Upper lobe of right lung (tissue), 1 donor: ENCODE measurements around the gene COL5A1. TPM values are rescaled to one million over a fixed set of nuclear protein-coding genes. Genes with fewer than 3 reads are reported as not detected.

ENCODE experiments used
- ATAC-seq: fragments of 200-7000 bp; cut with Tn5 transposase; one replicate; pipeline ENCODE4 v1.9.1; 2020; ENCODE audit warnings: mild to moderate bottlenecking, moderate library complexity
- DNase-seq: peaks from one replicate; pipeline ENCODE4 v3.0.0-alpha.2; 2020
- H3K27ac ChIP-seq: fragments of 200-600 bp; one replicate; pipeline ENCODE4 v1.8.0; 2022
- H3K27me3 ChIP-seq: fragments of 200-600 bp; one replicate; pipeline ENCODE4 v1.8.0; 2022; ENCODE audit warnings: mild to moderate bottlenecking
- H3K36me3 ChIP-seq: fragments of 200-600 bp; one replicate; pipeline ENCODE4 v1.8.0; 2022
- H3K4me1 ChIP-seq: fragments of 200-600 bp; one replicate; pipeline ENCODE4 v1.8.0; 2022
- H3K4me3 ChIP-seq: fragments of 200-600 bp; one replicate; pipeline ENCODE4 v1.8.0; 2022; ENCODE audit warnings: mild to moderate bottlenecking
- H3K9me3 ChIP-seq: fragments of 200-600 bp; one replicate; pipeline ENCODE4 v1.8.0; 2022
- CTCF ChIP-seq: fragments of 200-600 bp; IDR thresholded peaks from one replicate; pipeline ENCODE4 v1.8.0; 2022; ENCODE audit warnings: antibody characterized with exemption
- intact Hi-C: fragments of 100-400 bp; cut with DNase I; formaldehyde crosslinking; loops from one replicate; pipeline ENCODE4 v1.11.0; 2022
- total RNA-seq: library from RNA; stranded (reverse); fragmentation: NEBNext Ultra II Directional; extraction: Animal tissue kit (Norgen Biotek cat#: 25700); gene quantifications from one replicate; pipeline ENCODE4 v1.2.1, GENCODE V29; 2021
- donor health status: DM: no; HTN: yes; CAD: no; lungs with severe emphysema.

Gene COL5A1
- total RNA-seq, 1 donor from 2014 or later, result 37.8 TPM

GRCh38 chr9:134740071-134740470 lies 98.5 kb downstream of the COL5A1 start:
- H3K36me3 ChIP-seq, result no peaks in the 10 kb centered on the region
- H3K4me3 ChIP-seq, result no peak overlapping the region
- no peak overlapping the region for H3K27ac ChIP-seq
- no peak for DNase-seq
- intact Hi-C loops, result no loop called here
- H3K4me1 ChIP-seq, result no peaks in the 10 kb centered on the region
- H3K9me3 ChIP-seq, result no peaks in the 10 kb centered on the region
- no peaks in the 10 kb centered on the region for H3K27me3 ChIP-seq
- ATAC-seq, result no peak
- no peak for TF ChIP-seq CTCF

- DNase-seq (no peak), ATAC-seq (no peak)
- H3K4me3 ChIP-seq, result no peak overlapping the region
- no peak for TF ChIP-seq CTCF
- no peaks in the 10 kb centered on the region for H3K9me3 ChIP-seq
- no peaks in the 10 kb centered on the region for H3K4me1 ChIP-seq
- no peaks in the 10 kb centered on the region for H3K27me3 ChIP-seq
- intact Hi-C loops, result no loop called here
- no peaks in the 10 kb centered on the region for H3K36me3 ChIP-seq
- H3K27ac ChIP-seq, result no peak overlapping the region
These were observed 100.2 kb downstream of the COL5A1 start for GRCh38 chr9:134741846-134742245.

GRCh38 chr9:134742822-134743535 lies 101.4 kb downstream of the COL5A1 start:
- Histone ChIP-seq H3K27ac (no peak overlapping the region), H3K27me3 (no peaks in the 10 kb centered on the region), H3K36me3 (no peaks in the 10 kb centered on the region), H3K4me1 (no peaks in the 10 kb centered on the region), H3K9me3 (no peaks in the 10 kb centered on the region), H3K4me3 (no peak overlapping the region)
- DNase-seq (no peak), ATAC-seq (no peak)
- intact Hi-C loops, result no loop called here
- TF ChIP-seq CTCF, result no peak

- H3K9me3 ChIP-seq, result no peaks in the 10 kb centered on the region
- H3K36me3 ChIP-seq, result no peaks in the 10 kb centered on the region
- TF ChIP-seq CTCF, result no peak
- H3K4me3 ChIP-seq, result no peak overlapping the region
- intact Hi-C loops, result no loop called here
- ATAC-seq (no peak), DNase-seq (no peak)
- H3K27ac ChIP-seq, result no peak overlapping the region
- H3K27me3 ChIP-seq, result no peaks in the 10 kb centered on the region
- H3K4me1 ChIP-seq, result no peaks in the 10 kb centered on the region
These were observed 102.2 kb downstream of the COL5A1 start for GRCh38 chr9:134743853-134744252.

GRCh38 chr9:134744385-134745295 lies 103.0 kb downstream of the COL5A1 start:
- Histone ChIP-seq H3K4me1 (no peaks in the 10 kb centered on the region), H3K9me3 (no peaks in the 10 kb centered on the region), H3K4me3 (no peak overlapping the region), H3K27me3 (no peaks in the 10 kb centered on the region), H3K36me3 (no peaks in the 10 kb centered on the region), H3K27ac (no peak overlapping the region)
- DNase-seq (no peak), ATAC-seq (no peak)
- TF ChIP-seq CTCF, result no peak
- intact Hi-C loops, result no loop called here
